GM12873 (cell line): ENCODE results near the gene ENDOD1.
A peak's percentile ranks its signal among the peaks of the same experiment; 100 is the strongest.

Source experiments
- TF ChIP-seq, protein P1 (sequence below): IDR thresholded peaks from 2 replicates; pipeline ENCODE4 v1.5.1; 2012; ENCODE audit warnings: low read depth, mild to moderate bottlenecking, moderate library complexity, low read length, control low read depth; ENCODE audit not compliant: insufficient read depth; ENCODE audit errors: missing control alignments

ENDOD1 gene

GRCh38 chr11:95067039-95067840, 22.4 kb upstream of the ENDOD1 start:
- TF ChIP-seq, protein P1, sequence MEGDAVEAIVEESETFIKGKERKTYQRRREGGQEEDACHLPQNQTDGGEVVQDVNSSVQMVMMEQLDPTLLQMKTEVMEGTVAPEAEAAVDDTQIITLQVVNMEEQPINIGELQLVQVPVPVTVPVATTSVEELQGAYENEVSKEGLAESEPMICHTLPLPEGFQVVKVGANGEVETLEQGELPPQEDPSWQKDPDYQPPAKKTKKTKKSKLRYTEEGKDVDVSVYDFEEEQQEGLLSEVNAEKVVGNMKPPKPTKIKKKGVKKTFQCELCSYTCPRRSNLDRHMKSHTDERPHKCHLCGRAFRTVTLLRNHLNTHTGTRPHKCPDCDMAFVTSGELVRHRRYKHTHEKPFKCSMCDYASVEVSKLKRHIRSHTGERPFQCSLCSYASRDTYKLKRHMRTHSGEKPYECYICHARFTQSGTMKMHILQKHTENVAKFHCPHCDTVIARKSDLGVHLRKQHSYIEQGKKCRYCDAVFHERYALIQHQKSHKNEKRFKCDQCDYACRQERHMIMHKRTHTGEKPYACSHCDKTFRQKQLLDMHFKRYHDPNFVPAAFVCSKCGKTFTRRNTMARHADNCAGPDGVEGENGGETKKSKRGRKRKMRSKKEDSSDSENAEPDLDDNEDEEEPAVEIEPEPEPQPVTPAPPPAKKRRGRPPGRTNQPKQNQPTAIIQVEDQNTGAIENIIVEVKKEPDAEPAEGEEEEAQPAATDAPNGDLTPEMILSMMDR = peak; percentile 56

- TF ChIP-seq, protein P1 = no peak
These were observed 21.8 kb upstream of the ENDOD1 start for GRCh38 chr11:95067841-95068219.

DNA sequence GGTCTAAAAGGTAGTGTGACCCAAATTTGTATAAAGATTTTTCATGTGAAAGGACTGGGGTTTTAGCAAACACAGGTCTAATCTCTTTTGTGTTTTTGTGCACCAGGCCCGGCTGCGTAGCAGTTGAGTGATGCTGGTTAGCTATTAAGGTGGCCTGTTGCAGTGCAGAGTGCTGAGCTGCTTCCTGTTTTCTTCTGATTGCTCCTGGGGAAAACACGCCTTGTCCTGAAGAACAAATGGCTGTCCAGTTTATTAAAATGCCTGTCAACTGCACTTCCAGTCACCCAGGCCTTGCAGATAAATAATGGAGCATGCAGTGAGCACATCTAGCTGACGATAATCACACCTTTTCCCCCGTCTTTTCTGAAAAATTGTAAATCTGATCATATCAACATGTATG, 21.1 kb upstream of the ENDOD1 start:
- TF ChIP-seq, protein P1 = no peak

- TF ChIP-seq, protein P1 = no peak
These were observed 19.2 kb upstream of the ENDOD1 start for GRCh38 chr11:95070471-95070870.

- TF ChIP-seq, protein P1 = no peak
These were observed 16.7 kb upstream of the ENDOD1 start for GRCh38 chr11:95072948-95073347.

DNA sequence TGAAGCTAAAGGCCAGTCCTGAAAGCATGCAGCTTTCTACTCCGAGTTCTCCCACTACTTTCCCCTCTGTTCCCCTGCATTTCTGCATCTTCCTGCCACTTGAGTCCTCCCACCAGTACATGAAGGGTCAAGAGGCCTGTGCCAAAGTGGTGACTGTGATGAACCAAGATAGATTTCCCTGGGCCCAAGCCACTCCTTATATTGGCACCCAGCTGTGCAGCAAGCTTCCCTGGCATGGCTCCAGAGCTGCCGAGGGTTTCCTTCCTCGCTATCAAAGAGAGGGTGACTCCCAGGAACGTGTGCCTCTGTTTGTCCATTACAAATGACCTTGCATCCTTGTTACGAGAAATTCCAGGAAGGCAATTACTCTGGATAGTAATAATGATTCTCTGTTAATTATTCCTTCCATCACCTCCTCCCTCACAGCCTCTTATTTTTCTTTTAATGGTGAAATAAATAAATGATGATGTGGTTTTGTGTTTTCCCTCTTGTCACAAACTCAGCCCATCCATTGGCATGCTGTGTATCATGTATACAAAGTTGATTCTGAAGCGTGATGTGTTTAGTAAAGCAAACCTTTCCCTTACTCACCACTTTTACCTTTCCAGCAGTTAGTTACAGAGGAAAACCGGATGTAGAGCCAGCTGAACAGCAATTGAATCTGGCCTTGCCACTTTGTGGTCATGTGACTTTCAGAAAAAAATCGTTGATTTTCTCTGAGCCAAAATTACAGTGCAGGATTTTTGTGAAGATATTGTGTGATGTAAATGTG, 14.7 kb upstream of the ENDOD1 start:
- TF ChIP-seq, protein P1 = no peak

- TF ChIP-seq, protein P1 = no peak
These were observed 13.2 kb upstream of the ENDOD1 start for GRCh38 chr11:95076416-95076815.
